ENCODE data around the gene NEK11. TPM values are rescaled to one million over a fixed set of nuclear protein-coding genes. Genes with fewer than 3 reads are reported as not detected.

NEK11 gene
- polyA plus RNA-seq, 1 experiment: 2.6 TPM

DNA sequence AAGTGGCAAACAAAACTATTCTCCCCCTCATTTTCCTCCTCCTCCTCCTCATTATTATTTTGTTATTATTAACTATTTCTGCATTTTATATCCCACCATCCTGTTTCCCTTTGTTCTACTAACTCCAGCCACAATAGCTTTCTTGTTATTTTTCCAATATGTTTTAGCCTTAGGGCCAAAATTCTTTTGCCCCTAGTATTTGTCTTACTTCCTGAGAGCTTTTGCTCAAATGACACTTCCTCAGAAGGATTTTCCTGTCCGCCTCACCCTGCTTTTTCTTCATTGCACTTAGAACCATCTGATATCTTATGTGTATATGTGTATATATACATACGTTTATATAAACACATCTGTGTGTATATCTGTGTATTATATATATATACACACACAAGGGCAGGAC is 322.2 kb downstream of the NEK11 start:
- CTCF ChIA-PET: no interaction called here
- Histone ChIP-seq H3K27me3 (ENCODE audit: control insufficient read depth, insufficient read depth, low read length) (no peaks in the 10 kb centered on the region), H3K36me3 (ENCODE audit: control insufficient read depth, insufficient read depth, low read length) (no peaks in the 10 kb centered on the region), H3K4me3 (ENCODE audit: low read depth, low read length) (no peak overlapping the region)
- POLR2A ChIA-PET: interaction anchor here (0.7 kb wide), 1 partner anchor 36 kb away, joined by 3 read pairs; no protein-coding TSS in a partner anchor
- DNase-seq (ENCODE audit: low read depth): no peak
- no peak for TF ChIP-seq CTCF (IDR thresholded peaks at IDR 0.05; ENCODE audit: insufficient read depth, low read depth, low read length)

DNA sequence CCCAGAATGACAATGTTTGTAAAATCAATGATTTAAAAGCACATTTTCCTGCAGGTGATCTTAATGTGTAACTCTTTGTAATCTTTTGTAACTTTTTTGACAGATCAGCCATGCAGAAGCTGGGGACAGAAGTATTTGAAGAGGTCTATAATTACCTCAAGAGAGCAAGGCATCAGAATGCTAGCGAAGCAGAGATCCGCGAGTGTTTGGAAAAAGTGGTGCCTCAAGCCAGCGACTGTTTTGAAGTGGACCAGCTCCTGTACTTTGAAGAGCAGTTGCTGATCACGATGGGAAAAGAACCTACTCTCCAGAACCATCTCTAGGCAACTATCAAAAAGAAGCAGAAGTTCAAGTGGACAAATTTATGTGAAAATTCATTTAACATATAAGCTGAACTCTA is 322.8 kb downstream of the NEK11 start:
- no peak for DNase-seq (ENCODE audit: low read depth)
- no peak overlapping the region for H3K4me3 ChIP-seq (ENCODE audit: low read depth, low read length)
- CTCF ChIA-PET: interaction anchor here (0.6 to 1.0 kb wide), 2 partner anchors 19 to 685 kb away, joined by 3 read pairs; partner anchors contain the start of gene CPNE4
- no peaks in the 10 kb centered on the region for H3K27me3 ChIP-seq (ENCODE audit: control insufficient read depth, insufficient read depth, low read length)
- POLR2A ChIA-PET: no interaction called here
- no peaks in the 10 kb centered on the region for H3K36me3 ChIP-seq (ENCODE audit: control insufficient read depth, insufficient read depth, low read length)
- no peak for TF ChIP-seq CTCF (IDR thresholded peaks at IDR 0.05; ENCODE audit: insufficient read depth, low read depth, low read length)

- H3K4me3 ChIP-seq (ENCODE audit: low read depth, low read length): no peak overlapping the region
Measured at GRCh38 chr3:131349946-131350347, 323.3 kb downstream of the NEK11 start.

DNA sequence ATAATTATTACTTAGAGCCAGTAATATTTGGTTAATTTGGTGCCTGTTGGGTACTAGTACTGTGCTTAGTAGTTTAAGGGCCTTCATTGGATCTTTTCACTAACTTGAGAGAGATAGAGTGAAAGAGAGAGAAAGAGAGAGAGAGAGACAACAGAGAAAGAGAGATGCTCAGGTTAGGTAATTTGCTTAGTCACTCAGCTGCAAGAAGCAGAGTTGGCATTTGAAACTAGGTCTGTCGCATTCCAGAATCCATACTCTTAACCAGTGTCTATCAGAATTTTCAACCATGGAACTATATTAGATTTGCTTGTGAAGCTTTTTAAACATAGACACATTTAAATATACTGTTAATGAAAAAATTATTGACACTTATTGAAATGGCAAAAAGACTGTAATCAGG is 323.8 kb downstream of the NEK11 start:
- ChIA-PET CTCF (interaction anchor here (1.0 kb wide), 1 partner anchor 684 kb away, joined by 3 read pairs; the partner anchor contains the start of gene CPNE4), POLR2A (no interaction called here)
- no peaks in the 10 kb centered on the region for H3K36me3 ChIP-seq (ENCODE audit: control insufficient read depth, insufficient read depth, low read length)
- no peak for TF ChIP-seq CTCF (IDR thresholded peaks at IDR 0.05; ENCODE audit: insufficient read depth, low read depth, low read length)
- DNase-seq (ENCODE audit: low read depth): no peak
- H3K4me3 ChIP-seq (ENCODE audit: low read depth, low read length): no peak overlapping the region
- H3K27me3 ChIP-seq (ENCODE audit: control insufficient read depth, insufficient read depth, low read length): no peaks in the 10 kb centered on the region

More at GRCh38 chr3:131349946-131350347, 323.3 kb downstream of the NEK11 start:
- H3K27me3 ChIP-seq (ENCODE audit: control insufficient read depth, insufficient read depth, low read length): no peaks in the 10 kb centered on the region
- H3K36me3 ChIP-seq (ENCODE audit: control insufficient read depth, insufficient read depth, low read length): no peaks in the 10 kb centered on the region
- DNase-seq (ENCODE audit: low read depth): peak; percentile 66
- TF ChIP-seq CTCF (IDR thresholded peaks at IDR 0.05; ENCODE audit: insufficient read depth, low read depth, low read length): no peak
- CTCF ChIA-PET: interaction anchor here (0.6 to 1.0 kb wide), 2 partner anchors 19 to 685 kb away, joined by 3 read pairs; partner anchors contain the start of gene CPNE4
- POLR2A ChIA-PET: no interaction called here

- ChIA-PET CTCF (no interaction called here), POLR2A (no interaction called here)
- no peaks in the 10 kb centered on the region for H3K36me3 ChIP-seq (ENCODE audit: control insufficient read depth, insufficient read depth, low read length)
- H3K27me3 ChIP-seq (ENCODE audit: control insufficient read depth, insufficient read depth, low read length): no peaks in the 10 kb centered on the region
- no peak for DNase-seq (ENCODE audit: low read depth)
- no peak for TF ChIP-seq CTCF (IDR thresholded peaks at IDR 0.05; ENCODE audit: insufficient read depth, low read depth, low read length)
- H3K4me3 ChIP-seq (ENCODE audit: low read depth, low read length): no peak overlapping the region
Measured at GRCh38 chr3:131353016-131353877, 326.6 kb downstream of the NEK11 start.

Data from BJ (cell line).